Natural killer cell treated with Interleukin-12 subunit alpha and Interleukin-12 subunit beta and Interleukin-15 and Interleukin-18, amount 100 ng/mL, for 72 hours (primary cell): Measurements from ENCODE around the gene ABHD6. TPM values are rescaled to one million over a fixed set of nuclear protein-coding genes. Genes with fewer than 3 reads are reported as not detected.
A peak's percentile ranks its signal among the peaks of the same experiment; 100 is the strongest.
"Not testable (repeated sequence)": the region's sequence is repeated elsewhere in the genome, so short reads cannot be mapped to it uniquely, and the experiment has no call there.

Experiments
- ATAC-seq, 2 donors: fragments of 150-1000 bp; cut with Tn5 transposase in 1 of 2; sonication (Bioruptor Pico), chemical (Tn5 transposase) in 1 of 2; 2 replicates each; pipeline ENCODE4 v1.10.0; 2021
- DNase-seq: peaks from one replicate; pipeline ENCODE4 v3.0.0; 2022; ENCODE audit warnings: low spot score
- H3K27ac Mint-ChIP-seq, 2 donors: 1 replicate in 1 of 2; 2 replicates in 1 of 2; pipeline ENCODE4 v1.8.0; 2022; ENCODE audit warnings: mixed read lengths in 2 of 2, mild to moderate bottlenecking in 1 of 2, moderate library complexity in 1 of 2
- H3K27me3 Mint-ChIP-seq, 2 donors: 1 replicate in 1 of 2; 2 replicates in 1 of 2; pipeline ENCODE4 v1.8.0; 2022; ENCODE audit warnings: mixed read lengths in 2 of 2
- H3K36me3 Mint-ChIP-seq: one replicate; pipeline ENCODE4 v1.8.0; 2022; ENCODE audit warnings: mixed read lengths
- H3K4me1 Mint-ChIP-seq, 2 donors: 1 replicate in 1 of 2; 2 replicates in 1 of 2; pipeline ENCODE4 v1.8.0; 2022; ENCODE audit warnings: low read depth in 2 of 2, mixed read lengths in 2 of 2, mild to moderate bottlenecking in 1 of 2
- H3K4me3 Mint-ChIP-seq: one replicate; pipeline ENCODE4 v1.8.0; 2022; ENCODE audit warnings: mixed read lengths
- H3K9me3 Mint-ChIP-seq: 2 replicates; pipeline ENCODE4 v1.8.0; 2022; ENCODE audit warnings: mixed read lengths
- total RNA-seq, 2 donors: library from RNA; stranded (reverse); gene quantifications; one replicate each; pipeline ENCODE4 v1.2.3, GENCODE V29; 2022

The ABHD6 gene
- total RNA-seq, 2 donors from 2014 or later, result 2.5 to 3.3 TPM

DNA sequence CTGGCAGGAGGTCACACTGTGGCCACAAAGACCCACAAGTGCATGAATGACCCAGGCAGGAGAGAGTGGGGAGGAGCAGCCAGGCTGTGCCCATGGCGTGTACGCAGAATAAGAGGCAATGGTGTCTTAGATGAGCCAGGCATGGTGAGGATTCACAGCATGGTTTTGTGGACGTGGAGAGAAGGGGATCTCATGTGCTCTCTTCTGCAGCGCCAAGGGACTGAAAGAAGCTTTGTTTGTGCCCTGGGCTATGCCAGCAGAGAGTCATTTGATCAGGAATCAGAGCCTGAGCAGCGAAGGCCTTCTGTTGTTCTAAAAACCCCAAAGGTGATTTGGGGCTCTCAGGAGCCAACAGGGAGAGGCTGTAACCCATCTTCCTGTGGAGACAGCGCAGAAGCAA is 49.8 kb downstream of the ABHD6 start:
- Mint-ChIP-seq H3K4me1 (no peaks in the 10 kb centered on the region), H3K9me3 (no peaks in the 10 kb centered on the region), H3K36me3 (peaks cover 6% of the 10 kb centered on the region), H3K4me3 (no peak overlapping the region), H3K27ac (no peak overlapping the region), H3K27me3 (no peaks in the 10 kb centered on the region)
- DNase-seq (no peak), ATAC-seq (no peak)

DNA sequence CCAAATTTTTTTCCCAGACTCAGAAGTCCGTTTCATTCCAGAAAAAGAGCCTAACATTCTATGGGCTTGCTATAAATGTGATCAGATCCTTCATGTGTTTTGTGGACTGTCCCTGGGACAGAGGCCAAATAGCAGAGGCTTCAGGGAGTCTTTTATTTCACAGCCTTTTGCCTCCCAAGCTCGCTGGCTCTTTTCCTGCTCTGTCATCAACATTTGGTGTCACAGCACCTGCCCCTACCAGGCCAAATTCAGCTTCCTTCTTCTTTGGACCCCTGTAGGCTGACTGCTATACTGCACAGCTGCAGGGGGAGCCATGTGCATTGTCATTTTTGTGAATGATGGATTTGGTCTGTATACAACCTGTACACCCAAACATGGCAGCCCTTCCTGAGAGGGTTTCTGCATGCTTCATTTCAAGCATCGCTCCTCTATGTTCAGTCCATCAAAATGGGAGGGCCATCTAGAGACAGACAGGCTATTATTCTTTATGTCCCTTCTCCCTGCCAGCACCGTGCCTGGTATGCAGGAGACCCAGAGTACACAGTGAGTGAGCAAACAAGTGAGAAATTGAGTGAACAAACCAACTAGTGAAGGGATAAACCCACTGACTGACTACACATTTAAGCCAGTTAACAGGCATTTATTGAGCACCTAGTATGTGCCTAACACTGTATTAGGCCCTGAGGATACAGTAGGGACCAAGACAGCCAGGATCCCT is 50.6 kb downstream of the ABHD6 start:
- H3K4me3 Mint-ChIP-seq, result no peak overlapping the region
- ATAC-seq, result no peak
- no peak overlapping the region for H3K27ac Mint-ChIP-seq
- peaks cover 0 to 2% of the 10 kb centered on the region in 2 donors for H3K4me1 Mint-ChIP-seq
- H3K27me3 Mint-ChIP-seq, result no peaks in the 10 kb centered on the region
- no peaks in the 10 kb centered on the region for H3K9me3 Mint-ChIP-seq
- DNase-seq, result no peak
- H3K36me3 Mint-ChIP-seq, result peaks cover 6% of the 10 kb centered on the region

DNA sequence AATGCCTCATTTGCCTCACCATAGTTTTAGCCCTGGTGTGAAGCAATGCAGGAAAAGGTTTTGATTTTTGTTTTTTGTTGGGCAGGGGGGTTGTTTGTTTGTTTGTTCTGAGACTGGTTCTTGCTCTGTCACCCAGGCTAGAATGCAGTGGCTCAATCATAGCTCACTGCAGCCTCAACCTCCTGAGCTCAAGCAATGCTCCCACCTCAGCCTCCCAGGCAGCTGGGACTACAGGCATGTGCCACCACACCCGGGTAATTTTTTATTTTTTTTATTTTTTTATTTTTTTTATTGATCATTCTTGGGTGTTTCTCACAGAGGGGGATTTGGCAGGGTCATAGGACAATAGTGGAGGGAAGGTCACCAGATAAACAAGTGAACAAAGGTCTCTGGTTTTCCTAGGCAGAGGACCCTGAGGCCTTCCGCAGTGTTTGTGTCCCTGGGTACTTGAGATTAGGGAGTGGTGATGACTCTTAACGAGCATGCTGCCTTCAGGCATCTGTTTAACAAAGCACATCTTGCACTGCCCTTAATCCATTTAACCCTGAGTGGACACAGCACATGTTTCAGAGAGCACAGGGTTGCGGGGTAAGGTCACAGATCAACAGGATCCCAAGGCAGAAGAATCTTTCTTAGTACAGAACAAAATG is 51.5 kb downstream of the ABHD6 start:
- H3K9me3 Mint-ChIP-seq, ATAC-seq, H3K4me1 Mint-ChIP-seq, DNase-seq, H3K4me3 Mint-ChIP-seq, H3K36me3 Mint-ChIP-seq, H3K27ac Mint-ChIP-seq, H3K27me3 Mint-ChIP-seq: not testable (repeated sequence)

DNA sequence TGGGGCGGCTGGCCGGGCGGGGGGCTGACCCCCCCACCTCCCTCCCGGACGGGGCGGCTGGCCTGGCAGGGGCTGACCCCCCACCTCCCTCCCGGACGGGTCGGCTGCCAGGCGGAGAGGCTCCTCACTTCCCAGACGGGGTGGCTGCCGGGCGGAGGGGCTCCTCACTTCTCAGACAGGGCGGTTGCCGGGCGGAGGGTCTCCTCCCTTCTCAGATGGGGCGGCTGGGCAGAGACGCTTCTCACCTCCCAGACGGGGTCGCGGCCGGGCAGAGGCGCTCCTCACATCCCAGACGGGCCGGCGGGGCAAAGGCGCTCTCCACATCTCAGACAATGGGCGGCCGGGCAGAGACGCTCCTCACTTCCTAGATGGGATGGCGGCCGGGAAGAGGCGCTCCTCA is 52.9 kb downstream of the ABHD6 start:
- not testable (repeated sequence) for H3K36me3 Mint-ChIP-seq, DNase-seq, H3K4me3 Mint-ChIP-seq, ATAC-seq, H3K9me3 Mint-ChIP-seq, H3K27ac Mint-ChIP-seq, H3K27me3 Mint-ChIP-seq, H3K4me1 Mint-ChIP-seq

DNA sequence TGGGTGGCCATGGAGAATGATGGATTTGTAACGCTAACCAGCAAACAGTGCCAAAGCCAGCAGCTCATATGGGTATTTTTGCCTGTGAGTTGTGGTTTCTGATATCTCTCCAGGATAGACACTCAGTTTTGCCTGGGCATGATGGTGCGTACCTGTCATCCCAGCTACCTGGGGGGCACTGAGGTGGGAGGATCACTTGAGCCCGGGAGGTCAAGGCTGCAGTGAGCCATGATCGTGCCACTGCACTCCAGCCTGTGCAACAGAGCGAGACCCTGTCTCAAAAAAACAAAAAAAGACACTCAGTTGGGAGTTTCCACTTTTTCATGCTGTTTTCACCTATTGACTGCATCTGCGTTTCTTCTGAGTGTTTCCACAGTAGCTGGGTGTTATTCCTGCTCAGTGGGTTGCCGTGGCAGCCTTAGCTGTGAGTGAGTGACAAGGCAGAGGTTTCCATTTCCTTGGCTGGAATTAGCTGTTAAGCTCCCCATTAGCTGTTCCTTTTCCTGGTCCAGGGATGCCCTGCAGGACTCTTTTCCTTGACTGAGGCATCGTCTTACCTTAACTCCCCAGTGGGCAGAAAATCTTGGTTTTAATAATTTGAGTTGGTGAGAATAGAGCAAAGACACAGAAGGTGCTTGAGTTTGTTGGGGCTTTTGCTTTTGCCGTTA is 54.2 kb downstream of the ABHD6 start:
- Mint-ChIP-seq H3K9me3 (no peaks in the 10 kb centered on the region), H3K27ac (no peak overlapping the region), H3K27me3 (no peaks in the 10 kb centered on the region), H3K4me1 (peaks cover 0 to 3% of the 10 kb centered on the region in 2 donors), H3K36me3 (no peaks in the 10 kb centered on the region), H3K4me3 (no peak overlapping the region)
- DNase-seq (no peak), ATAC-seq (no peak)

DNA sequence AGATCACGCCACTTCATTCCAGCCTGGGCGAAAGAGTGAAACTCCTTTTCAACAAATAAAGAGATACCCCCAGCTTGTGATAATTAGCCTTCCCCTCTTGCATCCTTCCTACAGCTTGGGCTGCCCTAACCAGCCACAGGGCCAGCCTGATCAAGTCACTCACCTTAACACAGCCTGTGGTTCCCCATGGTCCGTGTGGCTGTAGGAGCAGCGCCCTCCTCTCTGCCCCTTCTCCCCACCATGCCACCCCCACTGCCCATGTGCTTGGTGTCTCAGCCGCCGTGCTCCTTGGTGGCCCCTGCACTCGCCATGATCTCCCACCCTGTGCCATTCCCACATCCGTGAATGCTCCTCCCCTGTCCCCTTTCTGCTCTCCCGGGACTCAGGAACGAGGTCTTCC is 55.3 kb downstream of the ABHD6 start:
- Mint-ChIP-seq H3K27me3 (no peaks in the 10 kb centered on the region), H3K9me3 (no peaks in the 10 kb centered on the region), H3K4me3 (no peak overlapping the region), H3K36me3 (no peaks in the 10 kb centered on the region), H3K4me1 (peaks cover 0 to 3% of the 10 kb centered on the region in 2 donors), H3K27ac (no peak overlapping the region)
- DNase-seq (no peak), ATAC-seq (peak in 1 of 2 donors; percentile 52)

DNA sequence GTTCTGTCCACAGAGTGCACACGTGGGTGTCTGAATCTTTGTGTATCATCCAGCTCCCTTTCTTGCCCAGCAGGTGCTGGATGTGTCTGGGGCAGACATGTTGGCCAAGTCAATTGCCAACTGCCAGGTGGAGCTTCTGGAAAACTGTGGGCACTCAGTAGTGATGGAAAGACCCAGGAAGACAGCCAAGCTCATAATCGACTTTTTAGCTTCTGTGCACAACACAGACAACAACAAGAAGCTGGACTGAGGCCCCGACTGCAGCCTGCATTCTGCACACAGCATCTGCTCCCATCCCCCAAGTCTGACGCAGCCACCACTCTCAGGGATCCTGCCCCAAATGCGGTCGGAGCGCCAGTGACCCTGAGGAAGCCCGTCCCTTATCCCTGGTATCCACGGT is 55.9 kb downstream of the ABHD6 start:
- Mint-ChIP-seq H3K36me3 (no peaks in the 10 kb centered on the region), H3K9me3 (no peaks in the 10 kb centered on the region), H3K27me3 (peaks cover 0 to 3% of the 10 kb centered on the region in 2 donors), H3K4me3 (no peak overlapping the region), H3K4me1 (peaks cover 0 to 3% of the 10 kb centered on the region in 2 donors), H3K27ac (no peak overlapping the region)
- no peak for DNase-seq
- no peak for ATAC-seq

DNA sequence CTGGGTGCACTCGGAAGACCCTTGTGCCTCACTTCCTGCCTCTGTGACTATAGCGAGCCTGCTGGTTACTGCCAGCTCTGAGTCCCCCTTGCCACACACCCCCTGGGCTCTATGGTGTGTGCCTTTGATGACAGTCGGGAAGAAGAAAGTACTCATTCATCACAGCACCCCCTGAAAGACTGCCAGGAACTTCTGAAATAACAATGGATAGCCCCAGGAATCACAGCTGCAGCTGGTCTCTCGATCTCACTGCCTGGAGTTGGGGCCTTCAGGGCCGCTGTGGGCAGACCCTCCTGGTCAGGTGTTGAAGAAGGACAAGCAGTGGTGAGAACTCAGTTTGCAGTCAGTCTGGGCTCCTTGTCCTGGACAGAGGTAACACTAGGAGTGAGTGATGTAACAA is 58.7 kb downstream of the ABHD6 start:
- Mint-ChIP-seq H3K36me3 (no peaks in the 10 kb centered on the region), H3K4me3 (no peak overlapping the region), H3K27me3 (peaks cover 0 to 6% of the 10 kb centered on the region in 2 donors), H3K4me1 (peaks cover 0 to 3% of the 10 kb centered on the region in 2 donors), H3K9me3 (no peaks in the 10 kb centered on the region), H3K27ac (no peak overlapping the region)
- DNase-seq (no peak), ATAC-seq (no peak)

DNA sequence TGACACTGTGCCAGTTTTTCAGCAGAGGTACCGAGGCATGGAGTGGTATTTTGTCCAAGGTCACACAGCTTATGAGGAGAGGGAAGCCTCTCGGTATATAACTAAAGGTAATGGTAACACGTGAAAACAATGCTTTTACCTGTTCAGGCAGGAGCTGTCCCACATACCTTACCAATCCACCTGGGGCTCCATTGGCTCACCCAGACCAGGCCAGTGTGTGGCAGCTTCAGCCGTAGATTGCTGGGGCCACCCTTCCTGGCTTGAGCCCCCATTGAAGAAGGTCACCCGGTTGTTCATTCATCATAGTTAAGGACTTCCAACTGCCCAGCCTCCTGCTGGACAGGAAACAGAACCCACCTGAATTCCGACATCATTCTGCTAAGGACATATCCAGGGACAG is 59.3 kb downstream of the ABHD6 start:
- Mint-ChIP-seq H3K9me3 (no peaks in the 10 kb centered on the region), H3K36me3 (no peaks in the 10 kb centered on the region), H3K4me1 (peaks cover 0 to 3% of the 10 kb centered on the region in 2 donors), H3K27me3 (peaks cover 0 to 7% of the 10 kb centered on the region in 2 donors), H3K4me3 (no peak overlapping the region), H3K27ac (no peak overlapping the region)
- ATAC-seq (no peak), DNase-seq (no peak)

DNA sequence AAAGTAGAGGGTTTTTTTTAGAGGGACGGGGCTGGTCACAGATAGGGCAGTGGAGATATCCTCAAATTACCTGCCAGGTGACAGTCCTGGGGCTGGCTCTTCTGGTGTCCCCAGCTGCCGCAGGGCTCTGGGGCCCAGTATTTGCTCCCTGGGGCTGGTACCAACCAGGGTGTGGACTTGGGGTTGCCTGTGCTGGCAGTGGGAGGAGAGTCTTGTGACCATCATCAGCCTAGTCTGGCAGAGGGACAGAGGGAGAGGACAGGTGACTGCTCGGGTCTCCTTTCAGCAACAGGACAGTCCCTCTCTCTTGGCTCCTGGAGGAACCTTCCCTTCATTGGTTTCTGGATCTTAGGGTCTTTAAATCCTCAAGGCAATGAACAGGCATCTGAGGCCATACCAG is 60.6 kb downstream of the ABHD6 start:
- no peak overlapping the region for H3K27ac Mint-ChIP-seq
- DNase-seq, result no peak
- H3K9me3 Mint-ChIP-seq, result no peaks in the 10 kb centered on the region
- ATAC-seq, result no peak
- H3K27me3 Mint-ChIP-seq, result peaks cover 9 to 17% of the 10 kb centered on the region in 2 donors
- no peaks in the 10 kb centered on the region for H3K36me3 Mint-ChIP-seq
- no peak overlapping the region for H3K4me3 Mint-ChIP-seq
- peaks cover 0 to under 1% of the 10 kb centered on the region in 2 donors for H3K4me1 Mint-ChIP-seq

DNA sequence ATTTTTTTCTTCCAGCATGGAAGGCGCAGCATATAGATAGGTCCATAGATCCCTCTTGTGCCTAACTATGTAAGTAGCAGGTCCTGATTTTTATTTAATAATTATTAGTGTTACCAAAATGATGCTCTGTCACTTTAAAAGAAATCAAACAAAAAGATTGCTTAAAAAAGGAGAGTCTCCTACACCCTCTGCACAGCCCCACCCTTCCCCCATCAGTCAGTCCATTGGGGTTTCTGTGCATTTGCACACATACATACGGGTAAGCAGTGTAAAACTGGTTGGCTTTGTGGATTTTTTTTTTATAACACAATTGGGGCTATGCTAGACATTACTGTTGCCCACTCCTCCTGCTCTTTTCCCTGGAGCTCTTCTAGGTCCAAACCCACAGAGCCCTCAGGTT is 61.5 kb downstream of the ABHD6 start:
- Mint-ChIP-seq H3K4me1 (no peaks in the 10 kb centered on the region), H3K27me3 (peaks cover 9 to 17% of the 10 kb centered on the region in 2 donors), H3K27ac (no peak overlapping the region), H3K36me3 (no peaks in the 10 kb centered on the region), H3K4me3 (no peak overlapping the region), H3K9me3 (no peaks in the 10 kb centered on the region)
- DNase-seq, result no peak
- no peak for ATAC-seq

DNA sequence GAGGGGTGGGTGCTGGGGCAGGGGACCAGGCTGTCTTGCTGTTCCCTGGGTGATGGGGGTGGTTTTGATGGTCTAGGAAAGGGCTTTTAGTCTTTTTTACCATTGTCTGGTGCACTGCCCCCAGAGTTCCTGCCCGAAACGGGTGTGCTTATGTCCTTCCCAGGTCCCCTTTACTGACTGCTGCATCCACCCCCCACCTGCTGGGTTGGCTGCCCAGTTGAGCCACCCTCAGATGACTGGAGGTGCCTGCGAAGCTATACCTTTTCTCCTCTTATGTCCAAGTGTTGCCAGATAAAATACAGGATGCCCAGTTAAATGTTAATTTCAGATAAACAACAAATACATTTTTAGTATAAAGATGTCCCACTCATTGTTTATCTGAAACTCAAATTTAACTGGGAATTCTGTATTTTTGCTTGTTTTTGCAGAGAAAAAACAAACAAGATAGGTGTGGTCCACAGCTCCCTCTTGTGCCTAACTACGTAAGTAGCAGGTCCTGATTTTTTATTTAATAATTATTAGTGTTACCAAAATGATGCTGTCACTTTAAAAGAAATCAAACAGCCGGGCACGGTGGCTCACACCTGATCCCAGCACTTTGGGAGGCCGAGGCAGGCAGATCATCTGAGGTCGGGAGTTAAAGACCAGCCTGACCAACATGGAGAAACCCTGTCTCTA is 62.4 kb downstream of the ABHD6 start:
- Mint-ChIP-seq H3K36me3 (no peaks in the 10 kb centered on the region), H3K4me1 (no peaks in the 10 kb centered on the region), H3K27ac (no peak overlapping the region), H3K4me3 (no peak overlapping the region), H3K9me3 (no peaks in the 10 kb centered on the region), H3K27me3 (peaks cover 9 to 17% of the 10 kb centered on the region in 2 donors)
- ATAC-seq (no peak), DNase-seq (no peak)

DNA sequence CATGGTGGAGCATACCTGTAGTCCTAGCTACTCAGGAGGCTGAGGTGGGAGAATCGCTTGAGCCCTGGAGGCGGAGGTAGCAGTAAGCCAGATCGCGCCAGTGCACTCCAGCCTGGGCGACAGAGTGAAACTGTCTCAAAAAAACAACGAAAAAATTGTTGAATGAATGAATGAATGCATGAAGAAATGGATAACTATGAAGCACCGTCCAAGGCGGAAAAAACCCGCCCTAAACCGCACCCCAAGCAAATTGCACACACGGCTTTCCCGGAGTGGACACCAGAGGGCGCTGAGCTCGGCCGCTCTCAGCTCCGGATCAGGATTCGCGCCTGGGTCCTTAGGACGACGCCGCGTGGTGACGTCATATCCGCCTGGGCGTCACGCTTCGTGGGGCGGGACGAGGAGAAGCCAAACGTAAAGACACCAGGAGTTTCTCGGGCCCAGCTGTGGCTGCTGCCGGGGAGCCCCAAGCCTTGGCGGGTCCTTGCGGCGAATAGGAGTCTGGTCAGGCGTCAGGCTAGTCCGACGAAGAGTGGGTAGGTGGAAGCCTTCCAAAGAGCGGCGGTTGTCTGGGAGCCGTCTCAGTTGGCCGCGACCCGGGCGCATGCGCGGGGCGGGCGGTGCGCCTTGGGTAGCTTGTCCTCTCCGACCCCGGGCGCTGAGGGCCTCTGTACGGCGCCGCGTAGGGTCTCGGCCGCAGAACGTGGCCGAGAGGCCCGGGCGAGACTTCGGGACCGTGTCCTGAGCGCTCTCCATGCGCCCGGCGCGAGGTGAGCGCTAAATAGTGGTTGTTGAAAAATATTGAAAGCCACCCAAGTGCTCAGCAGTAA is 68.5 kb downstream of the ABHD6 start, which contains the start of the genes HTD2 and RPP14:
TSS of gene HTD2 (plus strand) at position 639 of the 830 bp plus-strand sequence. CDS start 11,094 bp downstream, outside the sequence.
TSS of gene RPP14 (plus strand) at position 364 of the 830 bp plus-strand sequence. CDS start 4,085 bp downstream, outside the sequence.
- H3K9me3 Mint-ChIP-seq, result no peaks in the 10 kb centered on the region

More for the DNA sequence above, 68.5 kb downstream of the ABHD6 start, which contains the start of the genes HTD2 and RPP14:
- DNase-seq (peak; percentile 98), ATAC-seq (peak; percentile 94 to 97)
- H3K36me3 Mint-ChIP-seq, result peaks cover 10% of the 10 kb centered on the region
- H3K27me3 Mint-ChIP-seq, result peaks cover 9 to 11% of the 10 kb centered on the region in 2 donors
- H3K4me1 Mint-ChIP-seq, result peaks cover 24 to 29% of the 10 kb centered on the region in 2 donors
- peak within 1 kb of the TSS; percentile 99 for H3K4me3 Mint-ChIP-seq
- peak within 1 kb of the TSS; percentile 97 to 99 for H3K27ac Mint-ChIP-seq
